Body of pancreas (tissue), 4 donors: ENCODE results near the gene IMMP1L. TPM values are rescaled to one million over a fixed set of nuclear protein-coding genes. Genes with fewer than 3 reads are reported as not detected.

Experiments used
- ATAC-seq: fragments of 150-250 bp; one replicate; pipeline ENCODE4 v1.9.1; 2016
- DNase-seq, 4 donors: peaks; one replicate each; pipeline ENCODE4 v3.0.0-alpha.2; 2019
- H3K27ac ChIP-seq, 4 donors: fragments of 200-600 bp; sonication (generic); 1 replicate in 3 of 4; 2 replicates in 1 of 4; pipeline versions ENCODE4 v1.5.1 to v1.6.1; 2016 to 2019; ENCODE audit warnings: mild to moderate bottlenecking in 1 of 4, mixed read lengths in 1 of 4, moderate library complexity in 1 of 4
- H3K27me3 ChIP-seq, 2 donors: fragments of 200-600 bp; sonication (generic); one replicate each; pipeline ENCODE4 v1.6.0; 2016; ENCODE audit warnings: mild to moderate bottlenecking in 1 of 2
- H3K36me3 ChIP-seq, 2 donors: fragments of 200-600 bp; sonication (generic); replicated peaks in 1 of 2; 2 replicates each; pipeline ENCODE4 v1.5.1; 2016; ENCODE audit warnings: low read depth in 2 of 2; ENCODE audit not compliant: insufficient read depth in 1 of 2
- H3K4me1 ChIP-seq: fragments of 200-600 bp; sonication (generic); one replicate; pipeline ENCODE4 v1.6.0; 2016
- H3K4me3 ChIP-seq, 2 donors: fragments of 200-600 bp; sonication (generic); 1 replicate in 1 of 2; 2 replicates in 1 of 2; pipeline ENCODE4 v1.5.1; 2016 to 2019
- H3K9me3 ChIP-seq, 3 donors: fragments of 200-600 bp; sonication (generic); 1 replicate in 2 of 3; 2 replicates in 1 of 3; pipeline ENCODE4 v1.5.1; 2016
- POLR2A ChIP-seq, 3 donors: fragments of 450-650 bp; IDR thresholded peaks; one replicate each; pipeline ENCODE4 v1.6.1; 2016; ENCODE audit warnings: antibody characterized with exemption in 3 of 3, mild to moderate bottlenecking in 2 of 3
- WGBS, 2 donors: methylation state at CpG; one replicate each; pipeline ENCODE4 v1.1.5; 2017; 5-methylcytosine and 5-hydroxymethylcytosine counted together
- intact Hi-C: fragments of 100-400 bp; cut with DNase I; formaldehyde crosslinking; loops from one replicate; pipeline ENCODE4 v1.15.1; 2023
- total RNA-seq, 2 donors: library from RNA; depleted of rRNA; stranded (reverse); fragments of >200 nt; gene quantifications; one replicate each; pipeline ENCODE4 v1.1.0, GENCODE V29; 2016
- TF ChIP-seq, protein P1 (sequence below), 7 experiments: fragments of 450-650 bp in 4 of 7; fragments of 200-600 bp in 3 of 7; sonication (generic) in 3 of 7; IDR thresholded peaks; one replicate each; pipeline ENCODE4 v1.5.1; 2016 to 2019; ENCODE audit warnings: antibody characterized with exemption in 7 of 7

The IMMP1L gene
- total RNA-seq, 2 donors from 2014 or later = 11.5 to 15.3 TPM

DNA sequence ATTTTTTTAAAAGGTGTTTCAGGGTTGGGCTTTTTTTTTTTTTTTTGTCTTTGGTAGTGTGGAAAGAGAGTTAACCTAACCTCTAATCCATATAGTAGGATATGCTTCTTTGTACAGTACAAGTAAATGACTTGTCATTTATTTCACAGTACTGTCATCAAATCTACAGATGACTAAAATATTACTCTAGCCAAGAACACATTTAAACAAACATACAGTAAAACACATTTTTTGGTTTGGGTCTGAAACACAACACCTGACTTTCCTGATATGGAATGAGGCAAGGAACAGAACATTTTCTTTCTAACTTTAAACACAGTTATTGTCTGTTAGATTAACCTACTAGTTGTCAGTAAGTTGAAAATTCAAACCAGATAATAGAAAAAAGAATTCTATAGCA is 68.1 kb downstream of the IMMP1L start:
- no peaks in the 10 kb centered on the region for H3K4me1 ChIP-seq
- TF ChIP-seq, protein P1, sequence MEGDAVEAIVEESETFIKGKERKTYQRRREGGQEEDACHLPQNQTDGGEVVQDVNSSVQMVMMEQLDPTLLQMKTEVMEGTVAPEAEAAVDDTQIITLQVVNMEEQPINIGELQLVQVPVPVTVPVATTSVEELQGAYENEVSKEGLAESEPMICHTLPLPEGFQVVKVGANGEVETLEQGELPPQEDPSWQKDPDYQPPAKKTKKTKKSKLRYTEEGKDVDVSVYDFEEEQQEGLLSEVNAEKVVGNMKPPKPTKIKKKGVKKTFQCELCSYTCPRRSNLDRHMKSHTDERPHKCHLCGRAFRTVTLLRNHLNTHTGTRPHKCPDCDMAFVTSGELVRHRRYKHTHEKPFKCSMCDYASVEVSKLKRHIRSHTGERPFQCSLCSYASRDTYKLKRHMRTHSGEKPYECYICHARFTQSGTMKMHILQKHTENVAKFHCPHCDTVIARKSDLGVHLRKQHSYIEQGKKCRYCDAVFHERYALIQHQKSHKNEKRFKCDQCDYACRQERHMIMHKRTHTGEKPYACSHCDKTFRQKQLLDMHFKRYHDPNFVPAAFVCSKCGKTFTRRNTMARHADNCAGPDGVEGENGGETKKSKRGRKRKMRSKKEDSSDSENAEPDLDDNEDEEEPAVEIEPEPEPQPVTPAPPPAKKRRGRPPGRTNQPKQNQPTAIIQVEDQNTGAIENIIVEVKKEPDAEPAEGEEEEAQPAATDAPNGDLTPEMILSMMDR (IDR thresholded peaks at IDR 0.05) = no peak
- no peak for TF ChIP-seq POLR2A (IDR thresholded peaks at IDR 0.05)
- no peaks in the 10 kb centered on the region for H3K9me3 ChIP-seq
- no peak overlapping the region for H3K4me3 ChIP-seq
- intact Hi-C loops = no loop called here
- no peak for ATAC-seq
- H3K36me3 ChIP-seq = no peaks in the 10 kb centered on the region
- no peak overlapping the region for H3K27ac ChIP-seq
- no peak for DNase-seq
- H3K27me3 ChIP-seq = no peaks in the 10 kb centered on the region

DNA sequence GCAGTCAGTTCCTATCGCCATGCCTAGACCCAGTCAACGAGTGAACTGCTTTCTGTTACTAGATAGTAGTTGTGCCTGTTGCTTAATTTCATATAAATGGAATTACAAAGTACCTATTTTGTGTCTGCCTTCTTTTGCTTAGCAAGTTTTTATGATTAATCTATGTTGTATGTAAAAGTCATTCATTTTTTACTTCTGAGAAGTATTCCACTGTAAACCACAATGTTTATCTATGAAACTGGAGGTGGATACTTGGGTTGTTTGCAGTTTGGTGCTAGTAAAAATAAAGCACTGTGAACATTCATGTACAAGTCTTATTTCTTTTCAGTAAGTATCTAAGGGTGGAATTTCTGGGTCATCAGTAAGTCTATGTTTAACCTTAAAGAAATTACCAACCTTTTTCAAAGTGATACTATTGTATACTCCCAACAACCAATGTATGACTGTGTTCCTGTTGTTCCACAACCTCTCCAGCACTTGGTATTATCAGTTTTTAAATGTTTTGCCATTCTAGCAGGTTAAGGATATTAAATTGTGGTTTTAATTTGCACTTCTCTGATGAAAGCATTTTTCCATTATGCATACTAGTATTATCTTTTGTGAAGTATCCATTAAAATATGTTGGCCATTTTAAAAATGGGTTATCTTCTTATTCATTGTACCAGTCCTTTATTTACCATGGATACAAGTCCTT is 71.5 kb downstream of the IMMP1L start:
- no peaks in the 10 kb centered on the region for H3K4me1 ChIP-seq
- no peak for ATAC-seq
- DNase-seq = no peak
- intact Hi-C loops = no loop called here
- H3K9me3 ChIP-seq = no peaks in the 10 kb centered on the region
- H3K36me3 ChIP-seq = no peaks in the 10 kb centered on the region
- WGBS, 2 donors = 87 to 90% methylated on average over 2 of the region's 2 CpGs
- H3K4me3 ChIP-seq = no peak overlapping the region
- no peak overlapping the region for H3K27ac ChIP-seq
- no peak for TF ChIP-seq POLR2A (IDR thresholded peaks at IDR 0.05)
- TF ChIP-seq, protein P1 (IDR thresholded peaks at IDR 0.05) = no peak
- no peaks in the 10 kb centered on the region for H3K27me3 ChIP-seq

DNA sequence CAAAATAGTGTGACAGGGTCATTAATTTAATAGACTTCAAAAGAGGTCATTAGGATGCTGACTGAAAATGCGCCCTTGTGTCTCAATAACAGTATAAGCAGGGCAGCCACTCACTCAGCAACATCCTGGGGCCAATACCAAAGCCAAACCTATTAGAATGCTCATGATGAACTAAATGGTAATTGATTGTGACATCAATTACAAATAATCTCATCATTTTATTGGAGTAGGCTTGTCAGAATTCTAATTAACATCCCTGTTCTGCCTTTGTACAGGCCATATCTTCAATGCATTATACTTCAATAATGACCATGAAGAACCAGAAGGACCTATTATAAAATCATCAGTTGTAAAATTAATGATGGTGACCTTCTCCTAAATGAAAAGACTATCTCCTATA is 75.6 kb downstream of the IMMP1L start:
- TF ChIP-seq POLR2A (IDR thresholded peaks at IDR 0.05) = no peak
- TF ChIP-seq, protein P1 (IDR thresholded peaks at IDR 0.05) = no peak
- DNase-seq (no peak), ATAC-seq (no peak)
- Histone ChIP-seq H3K27me3 (no peaks in the 10 kb centered on the region), H3K27ac (no peak overlapping the region), H3K36me3 (peaks cover 0 to 1% of the 10 kb centered on the region in 2 donors), H3K4me1 (no peaks in the 10 kb centered on the region), H3K4me3 (no peak overlapping the region), H3K9me3 (no peaks in the 10 kb centered on the region)
- intact Hi-C loops = no loop called here
- WGBS, 2 donors = 87 to 100% methylated on average over 1 of the region's 1 CpG

DNA sequence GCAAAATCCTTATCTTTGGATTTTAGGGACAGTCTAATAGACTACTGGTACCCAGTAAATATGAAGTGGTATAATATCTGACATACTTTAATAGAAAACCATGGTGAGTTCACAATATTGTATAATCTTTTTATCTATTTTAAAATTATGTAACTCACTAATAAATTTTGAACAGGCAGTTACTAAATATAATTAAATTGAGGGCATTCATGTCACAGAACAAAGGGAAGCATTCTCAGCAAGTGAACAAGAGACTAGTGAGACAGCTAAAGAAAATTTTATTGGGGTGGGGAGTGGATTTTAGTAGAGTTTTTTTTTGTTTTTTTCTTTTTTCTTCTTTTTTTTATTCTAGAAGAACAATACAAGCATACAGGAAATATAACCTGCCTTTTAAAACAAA is 84.8 kb downstream of the IMMP1L start:
- no peak for TF ChIP-seq POLR2A (IDR thresholded peaks at IDR 0.05)
- TF ChIP-seq, protein P1 (IDR thresholded peaks at IDR 0.05) = no peak
- ATAC-seq (no peak), DNase-seq (no peak)
- peaks cover 0 to under 1% of the 10 kb centered on the region in 2 donors for H3K36me3 ChIP-seq
- no peaks in the 10 kb centered on the region for H3K9me3 ChIP-seq
- H3K4me3 ChIP-seq = no peak overlapping the region
- no peak overlapping the region for H3K27ac ChIP-seq
- intact Hi-C loops = no loop called here
- no peaks in the 10 kb centered on the region for H3K4me1 ChIP-seq
- no peaks in the 10 kb centered on the region for H3K27me3 ChIP-seq

DNA sequence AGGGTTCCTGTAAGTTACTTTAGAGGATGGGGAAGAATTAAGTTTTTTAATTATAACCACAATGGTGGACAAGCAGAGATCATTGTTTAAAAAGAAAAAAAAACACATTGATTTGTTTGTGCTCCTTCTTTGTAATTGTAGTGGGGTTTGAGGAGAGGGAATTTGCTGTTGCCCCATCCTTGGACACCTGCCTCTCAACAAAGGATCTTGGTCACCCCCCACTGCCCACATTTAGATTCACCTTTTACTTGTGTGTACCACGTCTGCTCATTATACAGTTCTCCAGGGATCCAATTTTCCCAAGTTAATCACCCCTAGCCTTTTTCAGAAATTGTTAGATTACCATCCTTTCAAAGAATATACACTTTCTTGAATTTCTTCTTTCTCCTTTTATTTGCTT is 86.7 kb downstream of the IMMP1L start:
- ATAC-seq = no peak

More for the DNA sequence above, 86.7 kb downstream of the IMMP1L start:
- no peaks in the 10 kb centered on the region for H3K9me3 ChIP-seq
- TF ChIP-seq, protein P1 (IDR thresholded peaks at IDR 0.05) = no peak
- TF ChIP-seq POLR2A (IDR thresholded peaks at IDR 0.05) = no peak
- H3K4me3 ChIP-seq = no peak overlapping the region
- intact Hi-C loops = no loop called here
- H3K36me3 ChIP-seq = no peaks in the 10 kb centered on the region
- no peak for DNase-seq
- no peak overlapping the region for H3K27ac ChIP-seq
- no peaks in the 10 kb centered on the region for H3K4me1 ChIP-seq
- H3K27me3 ChIP-seq = no peaks in the 10 kb centered on the region
- WGBS, 2 donors = 95 to 97% methylated on average over 1 of the region's 1 CpG
